Glomerular visceral epithelial cell (primary cell): ENCODE data around the gene RNU1-3.
"Not testable (repeated sequence)": the region's sequence is repeated elsewhere in the genome, so short reads cannot be mapped to it uniquely, and the experiment has no call there.

ENCODE experiments used
- DNase-seq: peaks from one replicate; pipeline ENCODE4 v3.0.0-alpha.2; 2016; ENCODE audit errors: extremely low spot score

RNU1-3 gene

GRCh38 chr1:16666502-16667413, at the start of gene RNU1-3:
Gene RNU1-3, minus strand, starts transcription at chr1:16666948.
- DNase-seq = not testable (repeated sequence)

GRCh38 chr1:16713480-16713879, 46.7 kb upstream of the RNU1-3 start:
- DNase-seq = not testable (repeated sequence)

- not testable (repeated sequence) for DNase-seq
Observed at GRCh38 chr1:16712984-16713383, 46.2 kb upstream of the RNU1-3 start.

GRCh38 chr1:16712582-16712981, 45.8 kb upstream of the RNU1-3 start:
- not testable (repeated sequence) for DNase-seq

- DNase-seq = not testable (repeated sequence)
Observed at GRCh38 chr1:16712131-16712530, 45.4 kb upstream of the RNU1-3 start.

DNA sequence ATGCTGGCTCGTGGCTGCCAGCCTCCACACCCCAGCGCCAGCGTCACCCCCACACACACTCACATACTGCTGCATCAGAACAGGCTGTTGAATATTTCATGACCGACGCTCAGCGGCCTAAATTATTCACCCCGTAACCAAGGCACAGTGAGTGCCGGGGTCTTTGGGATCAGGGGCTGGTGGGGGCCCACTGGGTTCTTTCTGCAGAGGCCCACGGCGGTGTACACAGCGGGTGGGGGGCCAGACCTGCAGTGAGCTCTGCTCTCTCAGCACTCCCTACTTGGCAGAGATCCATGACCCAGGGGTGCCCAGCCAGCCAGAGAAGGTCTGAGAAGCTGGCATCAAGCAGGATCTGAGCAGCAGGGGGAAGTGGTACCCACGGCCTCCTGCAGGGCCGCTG, 43.9 kb upstream of the RNU1-3 start:
- not testable (repeated sequence) for DNase-seq

- not testable (repeated sequence) for DNase-seq
Observed at GRCh38 chr1:16709659-16710087, 42.9 kb upstream of the RNU1-3 start.

- DNase-seq = not testable (repeated sequence)
Observed at GRCh38 chr1:16708704-16709103, 42.0 kb upstream of the RNU1-3 start.

DNA sequence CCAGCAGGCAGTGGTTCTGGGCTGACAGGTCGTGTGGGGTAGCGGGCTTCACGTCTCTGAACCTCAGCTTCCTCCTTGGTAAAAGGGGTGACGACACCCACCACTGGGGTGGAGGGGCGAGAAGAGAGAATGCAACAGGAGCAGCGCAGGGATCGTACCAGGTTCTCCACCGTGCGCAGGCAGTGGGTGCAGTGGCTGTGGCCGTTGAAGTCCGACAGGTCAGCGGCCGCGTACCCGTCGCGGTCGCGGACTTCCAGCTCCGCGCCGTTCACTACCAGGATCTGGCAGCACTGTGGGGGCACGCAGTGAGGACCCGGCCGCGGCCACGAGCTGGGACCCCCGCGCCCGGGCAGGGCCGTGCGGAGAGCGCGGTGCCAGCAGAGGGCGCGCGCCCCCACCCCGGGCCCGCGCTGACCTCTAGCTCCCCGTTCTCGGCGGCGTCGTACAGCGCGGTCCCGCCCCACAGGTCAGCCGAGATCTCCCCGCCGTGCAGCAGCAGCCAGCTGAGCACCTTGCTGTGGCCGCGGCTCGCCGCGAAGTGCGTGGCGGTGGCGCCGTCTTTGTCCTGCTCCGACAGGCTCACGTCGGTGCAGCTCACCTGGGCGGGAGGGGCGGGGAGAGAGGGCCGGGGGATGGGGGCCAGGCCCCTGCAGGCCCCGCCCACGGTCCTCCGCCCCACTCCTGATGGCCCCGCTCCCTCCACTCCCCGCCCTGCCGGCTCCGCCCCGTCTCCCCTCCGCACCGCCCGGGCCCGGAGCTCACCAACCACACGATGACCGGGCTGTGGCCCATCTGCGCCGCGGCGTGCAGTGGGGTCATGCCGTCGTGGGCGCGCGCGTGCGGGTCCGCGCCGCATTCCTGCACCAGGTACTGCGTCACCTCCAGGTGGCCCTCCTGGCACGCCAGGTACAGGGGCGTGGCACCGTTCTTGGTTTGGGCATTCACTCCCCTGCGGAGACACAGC, 40.7 kb upstream of the RNU1-3 start:
- not testable (repeated sequence) for DNase-seq

- DNase-seq = not testable (repeated sequence)
Observed at GRCh38 chr1:16706302-16706701, 39.6 kb upstream of the RNU1-3 start.

GRCh38 chr1:16704502-16705100, 37.9 kb upstream of the RNU1-3 start:
- not testable (repeated sequence) for DNase-seq

GRCh38 chr1:16704076-16704475, 37.3 kb upstream of the RNU1-3 start:
- DNase-seq = not testable (repeated sequence)

GRCh38 chr1:16703602-16704001, 36.9 kb upstream of the RNU1-3 start:
- DNase-seq = not testable (repeated sequence)

DNA sequence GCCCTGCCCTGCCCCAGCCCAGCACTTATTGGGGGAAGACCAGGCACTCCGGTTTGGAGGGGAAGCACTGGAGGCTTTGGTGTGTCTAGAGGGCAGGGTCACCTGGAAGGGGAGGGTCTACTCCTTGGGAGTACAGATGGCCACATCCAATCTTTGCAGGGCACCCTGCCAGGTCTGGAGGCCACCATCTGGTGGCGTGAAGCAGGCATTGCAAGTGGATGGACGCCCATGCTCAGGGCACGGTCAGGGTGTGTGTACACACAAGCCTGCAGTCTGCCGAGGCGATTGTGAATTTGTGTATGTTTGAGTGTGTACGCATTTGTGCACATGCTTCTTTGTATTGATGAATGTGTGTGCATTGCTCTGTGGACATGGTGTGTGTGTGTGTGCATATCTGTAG, 36.4 kb upstream of the RNU1-3 start:
- DNase-seq = not testable (repeated sequence)

- not testable (repeated sequence) for DNase-seq
Observed at GRCh38 chr1:16702280-16702679, 35.5 kb upstream of the RNU1-3 start.

- not testable (repeated sequence) for DNase-seq
Observed at GRCh38 chr1:16701189-16701588, 34.4 kb upstream of the RNU1-3 start.

DNA sequence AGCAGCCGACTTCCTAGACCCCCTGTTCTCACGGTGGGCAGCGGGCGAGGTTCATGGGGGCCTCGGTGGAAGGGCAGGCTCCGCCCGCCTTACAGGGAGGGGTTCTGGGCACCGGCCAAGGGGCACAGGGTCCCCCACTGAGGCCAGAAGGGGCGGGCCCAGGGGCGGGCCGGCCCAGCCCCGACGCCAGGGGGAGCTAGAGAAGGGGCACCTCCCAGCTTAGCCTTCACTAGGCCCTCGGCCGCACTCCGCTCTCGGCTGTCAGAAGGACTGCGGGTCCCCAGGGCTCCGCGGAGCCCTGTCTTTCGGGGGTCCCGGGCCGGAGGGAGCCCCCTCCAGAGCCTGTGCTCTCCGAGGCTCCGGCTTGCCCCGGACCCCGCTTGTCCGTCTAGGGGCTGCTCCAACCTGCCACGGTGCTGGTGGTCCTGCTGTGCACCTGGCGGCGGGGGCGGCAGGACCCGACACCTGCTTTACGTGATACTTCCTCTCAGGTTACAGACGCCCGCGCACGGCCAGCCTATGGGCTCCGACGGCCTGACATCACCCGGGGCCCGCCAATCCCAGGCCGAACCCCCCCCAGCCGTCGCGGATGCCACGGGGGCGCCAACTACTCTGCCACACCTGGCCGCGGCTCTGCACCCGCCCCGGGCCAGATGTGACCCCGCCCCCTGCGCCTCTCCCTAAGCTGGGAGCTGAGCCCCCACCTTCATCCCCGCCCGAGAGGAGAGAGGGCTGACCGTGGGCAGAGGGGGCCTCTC, 33.6 kb upstream of the RNU1-3 start:
- DNase-seq = not testable (repeated sequence)

DNA sequence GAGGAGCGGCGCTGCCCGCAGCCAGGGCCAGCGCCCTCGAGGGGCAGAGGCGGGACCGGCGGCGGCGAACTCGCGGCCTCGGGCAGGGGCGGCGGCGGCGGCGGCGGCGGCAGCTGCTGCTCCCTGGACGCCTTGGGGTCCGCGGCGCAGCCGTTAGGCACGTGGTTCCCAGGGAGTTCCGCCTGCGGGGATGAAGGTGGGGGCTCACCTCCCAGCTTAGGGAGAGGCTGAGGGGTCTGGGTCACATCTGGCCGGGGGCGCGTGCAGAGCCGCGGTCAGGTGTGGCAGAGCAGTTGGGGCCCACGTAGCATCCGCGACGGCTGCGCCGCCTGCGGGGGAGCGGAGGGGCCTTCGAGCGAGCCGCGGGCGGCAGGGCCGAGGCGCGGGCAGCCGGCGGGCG, 32.7 kb upstream of the RNU1-3 start:
- DNase-seq = not testable (repeated sequence)

GRCh38 chr1:16697152-16697551, 30.4 kb upstream of the RNU1-3 start:
- not testable (repeated sequence) for DNase-seq

DNA sequence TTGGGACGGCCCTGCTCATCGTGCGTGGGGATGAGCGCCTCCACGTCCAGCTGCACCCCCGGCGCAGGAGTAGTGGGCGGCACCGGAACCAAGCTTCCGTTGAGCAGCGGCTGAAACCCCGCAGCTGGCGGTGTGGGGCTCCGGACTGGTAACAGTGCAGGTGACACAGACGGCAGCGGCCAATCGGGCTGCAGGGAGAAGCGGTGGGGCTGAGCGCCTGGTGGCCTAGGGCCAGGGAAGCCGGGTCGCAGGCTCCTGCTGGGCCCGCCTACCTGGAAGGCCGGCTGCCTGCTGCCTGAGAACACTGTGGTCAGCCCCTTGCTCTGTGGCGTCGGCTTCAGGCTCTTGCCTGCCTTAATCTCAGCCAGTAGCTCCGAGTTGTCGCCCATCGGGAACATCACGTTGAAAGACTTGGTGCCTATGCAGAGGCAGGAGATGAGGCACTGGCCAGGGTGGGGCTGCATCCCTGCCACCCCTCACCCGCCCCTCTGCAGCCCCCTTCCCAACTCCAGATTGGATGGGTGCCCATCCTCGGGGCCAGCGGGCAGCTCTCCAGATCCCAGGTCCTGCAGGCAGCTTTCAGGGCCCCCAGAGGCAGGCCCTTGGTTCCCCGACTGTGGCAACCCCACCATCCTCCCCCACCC, 29.9 kb upstream of the RNU1-3 start:
- peak; percentile 10 for DNase-seq
